ENCODE results near the gene ANP32B.
"Not testable (repeated sequence)": the region's sequence is repeated elsewhere in the genome, so short reads cannot be mapped to it uniquely, and the experiment has no call there.

Gene ANP32B

DNA sequence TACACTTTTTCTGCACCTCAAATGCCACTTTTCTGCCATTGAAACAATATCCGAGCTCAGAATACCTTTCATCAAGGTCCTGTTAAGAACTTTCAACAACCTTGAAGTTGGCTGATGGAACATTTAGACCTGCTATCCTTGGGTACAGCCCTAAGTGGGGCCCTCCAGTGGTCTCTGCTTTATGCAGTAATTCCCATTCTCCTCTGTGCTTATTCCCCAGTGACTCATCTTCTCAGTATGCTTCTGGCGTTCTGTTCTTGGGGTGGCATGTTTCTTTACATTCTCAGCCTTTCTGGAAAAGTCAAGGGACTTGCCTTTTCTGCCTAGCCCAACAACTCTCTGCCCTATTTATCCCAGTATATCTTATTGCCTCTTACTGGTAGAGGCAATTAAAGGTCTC, 7.1 kb downstream of the ANP32B start:
- Mint-ChIP-seq H3K27ac (peak overlapping the region; percentile 72), H3K36me3 (peaks cover 47% of the 10 kb centered on the region), H3K9me3 (no peaks in the 10 kb centered on the region), H3K4me3 (no peak overlapping the region), H3K27me3 (no peaks in the 10 kb centered on the region), H3K4me1 (peaks cover 93% of the 10 kb centered on the region)
- no peak for DNase-seq
- CTCF ChIA-PET, result interaction anchor here (1.5 kb wide), 1 partner anchor 32 kb away, joined by 5 read pairs; no protein-coding TSS in a partner anchor

DNA sequence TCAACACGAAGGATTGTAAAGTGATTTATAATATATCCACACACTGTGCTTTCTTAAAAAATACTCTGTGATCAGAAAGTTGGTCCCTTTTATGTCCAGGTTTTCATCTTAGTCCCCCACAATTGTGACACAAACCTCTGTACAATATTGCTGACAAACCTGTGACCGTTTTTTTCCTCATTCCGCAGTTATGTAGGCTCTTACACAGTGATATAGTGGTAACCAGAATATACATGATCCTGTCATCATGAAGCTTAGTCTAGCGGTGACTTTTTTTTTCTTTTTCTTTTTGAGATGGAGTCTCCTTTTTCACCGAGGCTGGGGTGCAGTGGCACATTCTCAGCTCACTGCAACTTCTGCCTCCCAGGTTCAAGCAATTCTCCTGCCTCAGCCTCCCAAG, 8.7 kb downstream of the ANP32B start:
- peaks cover 47% of the 10 kb centered on the region for H3K36me3 Mint-ChIP-seq
- H3K27me3 Mint-ChIP-seq, result no peaks in the 10 kb centered on the region
- CTCF ChIA-PET, result interaction anchor here (1.0 to 1.2 kb wide), 2 partner anchors 14 to 68 kb away, joined by 4 to 5 read pairs; no protein-coding TSS in a partner anchor
- H3K27ac Mint-ChIP-seq, result peak overlapping the region; percentile 84
- peaks cover 79% of the 10 kb centered on the region for H3K4me1 Mint-ChIP-seq
- no peak overlapping the region for H3K4me3 Mint-ChIP-seq
- H3K9me3 Mint-ChIP-seq, result no peaks in the 10 kb centered on the region
- DNase-seq, result no peak

DNA sequence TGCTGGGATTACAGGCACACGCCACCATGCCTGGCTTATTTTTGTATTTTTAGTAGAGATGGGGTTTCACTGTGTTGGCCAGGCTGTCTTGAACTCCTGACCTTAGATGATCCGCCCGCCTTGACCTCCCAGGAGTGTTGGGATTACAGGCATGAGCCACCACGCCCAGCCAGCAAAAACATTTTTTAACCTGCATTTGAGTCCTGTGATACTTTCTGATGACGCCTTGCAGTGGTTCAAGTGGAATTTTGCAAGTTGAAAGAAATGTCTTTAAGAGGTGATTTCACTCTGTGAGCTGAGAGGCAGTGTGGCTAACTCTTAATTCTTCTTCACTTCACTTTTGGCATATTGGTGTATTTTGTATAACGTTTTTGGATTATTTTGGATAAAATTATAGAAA, 9.1 kb downstream of the ANP32B start:
- no peak for DNase-seq
- H3K36me3 Mint-ChIP-seq, result peaks cover 51% of the 10 kb centered on the region
- H3K4me3 Mint-ChIP-seq, result no peak overlapping the region
- H3K27me3 Mint-ChIP-seq, result no peaks in the 10 kb centered on the region
- peaks cover 77% of the 10 kb centered on the region for H3K4me1 Mint-ChIP-seq
- H3K9me3 Mint-ChIP-seq, result no peaks in the 10 kb centered on the region
- H3K27ac Mint-ChIP-seq, result peak overlapping the region; percentile 84
- CTCF ChIA-PET, result interaction anchor here (1.2 kb wide), 1 partner anchor 68 kb away, joined by 5 read pairs; no protein-coding TSS in a partner anchor

DNA sequence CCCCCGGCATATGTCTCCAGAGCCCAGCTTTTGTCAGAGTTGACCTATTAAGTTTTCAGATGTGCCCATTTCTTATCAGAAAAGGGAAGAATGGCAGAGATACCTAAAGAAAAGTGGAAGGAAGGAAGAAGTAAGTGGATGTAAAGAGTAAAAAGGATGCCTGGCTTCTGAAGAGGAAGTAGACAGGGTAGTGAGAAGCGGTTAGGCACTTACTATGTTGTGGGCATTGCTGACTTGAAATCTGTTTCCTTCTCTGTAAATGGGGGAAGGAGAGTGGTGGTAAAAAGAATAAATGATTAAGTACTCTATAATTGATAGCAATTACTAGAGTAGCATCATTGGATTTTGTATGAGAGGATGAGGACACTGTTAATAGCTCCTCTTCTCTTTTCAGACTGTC, 9.9 kb downstream of the ANP32B start:
- H3K4me3 Mint-ChIP-seq, result peak overlapping the region; percentile 1
- CTCF ChIA-PET, result interaction anchor here (0.6 to 1.6 kb wide), 3 partner anchors 13 to 69 kb away, joined by 3 to 5 read pairs (median 4); no protein-coding TSS in a partner anchor
- H3K27ac Mint-ChIP-seq, result peak overlapping the region; percentile 84
- peaks cover 69% of the 10 kb centered on the region for H3K4me1 Mint-ChIP-seq
- no peak for DNase-seq
- peaks cover 52% of the 10 kb centered on the region for H3K36me3 Mint-ChIP-seq
- H3K27me3 Mint-ChIP-seq, result no peaks in the 10 kb centered on the region
- no peaks in the 10 kb centered on the region for H3K9me3 Mint-ChIP-seq

DNA sequence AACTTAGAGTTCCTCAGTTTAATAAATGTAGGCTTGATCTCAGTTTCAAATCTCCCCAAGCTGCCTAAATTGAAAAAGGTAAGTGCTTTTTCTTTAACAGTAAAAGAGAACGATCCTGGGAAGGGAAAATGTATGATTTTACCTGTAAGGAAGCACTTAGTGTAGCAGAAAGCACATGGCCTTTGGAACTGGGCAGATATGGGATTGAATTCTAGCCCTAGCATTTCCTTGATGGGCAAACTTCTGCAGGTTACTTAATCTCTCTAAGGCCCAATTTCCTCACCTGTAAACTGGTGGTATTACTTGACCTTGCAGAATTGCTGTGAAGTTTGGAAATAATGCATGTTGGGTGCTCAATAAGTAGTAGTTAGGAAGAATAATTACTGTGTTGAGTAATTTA, 11.6 kb downstream of the ANP32B start:
- H3K9me3 Mint-ChIP-seq, result no peaks in the 10 kb centered on the region
- peaks cover 61% of the 10 kb centered on the region for H3K36me3 Mint-ChIP-seq
- H3K27ac Mint-ChIP-seq, result peak overlapping the region; percentile 14
- H3K4me1 Mint-ChIP-seq, result peaks cover 60% of the 10 kb centered on the region
- no peak overlapping the region for H3K4me3 Mint-ChIP-seq
- no peak for DNase-seq
- CTCF ChIA-PET, result no interaction called here
- no peaks in the 10 kb centered on the region for H3K27me3 Mint-ChIP-seq

DNA sequence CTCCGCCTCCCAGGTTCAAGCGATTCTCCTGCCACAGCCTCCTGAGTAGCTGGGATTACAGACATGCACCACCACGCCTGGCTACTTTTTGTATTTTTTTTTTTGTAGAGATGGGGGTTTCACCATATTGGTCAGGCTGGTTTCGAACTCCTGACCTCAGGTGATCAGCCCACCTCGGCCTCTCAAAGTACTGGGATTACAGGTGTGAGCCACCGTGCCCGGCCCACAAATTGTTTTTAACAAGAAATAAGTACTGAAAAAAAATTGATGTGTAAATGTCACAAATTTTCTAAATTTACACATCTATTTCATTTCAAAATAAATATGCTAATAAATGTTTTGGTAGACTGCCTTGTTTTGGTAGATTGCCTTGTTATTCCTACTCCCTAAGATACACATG, 13.5 kb downstream of the ANP32B start:
- H3K27me3 Mint-ChIP-seq, DNase-seq, H3K4me3 Mint-ChIP-seq, H3K27ac Mint-ChIP-seq, H3K9me3 Mint-ChIP-seq: not testable (repeated sequence)
- H3K4me1 Mint-ChIP-seq, result peaks cover 42% of the 10 kb centered on the region
- H3K36me3 Mint-ChIP-seq, result peaks cover 65% of the 10 kb centered on the region
- CTCF ChIA-PET, result interaction anchor here (1.6 to 1.9 kb wide), 2 partner anchors 10 to 38 kb away, joined by 5 to 9 read pairs; no protein-coding TSS in a partner anchor

DNA sequence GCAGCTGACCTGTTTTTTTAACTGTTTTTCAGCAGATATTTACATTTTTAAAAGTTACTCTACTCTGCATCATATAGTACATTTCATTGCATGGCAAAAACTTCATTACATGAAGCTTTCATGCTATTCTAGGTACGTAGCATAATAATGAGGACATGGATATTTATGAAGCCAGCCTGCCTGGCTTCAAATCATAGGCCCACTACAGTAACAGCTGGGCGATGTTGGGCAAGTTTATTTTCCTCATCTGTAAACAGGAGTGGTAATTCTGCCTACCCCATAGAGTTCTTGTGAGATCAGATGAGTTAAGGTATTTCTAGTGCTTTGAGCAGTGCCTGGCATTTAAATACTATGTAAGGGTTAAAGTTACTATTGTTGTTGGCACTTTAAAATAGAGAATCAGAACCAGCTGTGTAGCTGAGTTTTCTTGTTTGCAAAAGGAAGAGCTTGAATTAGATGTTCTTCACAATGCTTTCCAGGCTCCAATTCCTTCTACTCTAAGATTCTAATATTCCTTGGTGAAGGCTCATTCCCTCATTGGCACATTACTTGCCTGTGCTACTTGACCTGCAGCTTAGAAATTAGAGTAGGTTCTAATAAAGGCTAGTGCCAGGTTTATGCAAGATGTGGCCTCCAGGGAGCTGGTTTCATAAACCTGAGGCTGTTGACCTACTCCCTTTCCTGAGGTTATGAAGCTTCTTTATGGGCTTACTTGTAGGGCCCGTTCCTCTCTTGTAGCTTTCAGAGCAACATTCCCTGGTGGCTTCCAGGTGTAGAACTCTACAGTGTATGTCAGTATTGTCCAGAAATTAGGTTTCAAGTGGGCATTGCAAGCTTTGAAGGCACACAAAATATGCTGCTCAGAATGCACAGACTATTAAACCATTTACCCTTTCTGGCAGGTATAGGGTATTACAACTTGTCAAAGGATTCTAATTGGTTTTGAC, 14.5 kb downstream of the ANP32B start:
- no peak overlapping the region for H3K4me3 Mint-ChIP-seq
- H3K36me3 Mint-ChIP-seq, result peaks cover 68% of the 10 kb centered on the region
- H3K27ac Mint-ChIP-seq, result no peak overlapping the region
- H3K9me3 Mint-ChIP-seq, result no peaks in the 10 kb centered on the region
- H3K27me3 Mint-ChIP-seq, result no peaks in the 10 kb centered on the region
- CTCF ChIA-PET, result interaction anchor here (0.8 to 1.9 kb wide), 4 partner anchors 9 to 73 kb away, joined by 3 to 9 read pairs (median 4); no protein-coding TSS in a partner anchor
- H3K4me1 Mint-ChIP-seq, result peaks cover 36% of the 10 kb centered on the region
- DNase-seq, result no peak

DNA sequence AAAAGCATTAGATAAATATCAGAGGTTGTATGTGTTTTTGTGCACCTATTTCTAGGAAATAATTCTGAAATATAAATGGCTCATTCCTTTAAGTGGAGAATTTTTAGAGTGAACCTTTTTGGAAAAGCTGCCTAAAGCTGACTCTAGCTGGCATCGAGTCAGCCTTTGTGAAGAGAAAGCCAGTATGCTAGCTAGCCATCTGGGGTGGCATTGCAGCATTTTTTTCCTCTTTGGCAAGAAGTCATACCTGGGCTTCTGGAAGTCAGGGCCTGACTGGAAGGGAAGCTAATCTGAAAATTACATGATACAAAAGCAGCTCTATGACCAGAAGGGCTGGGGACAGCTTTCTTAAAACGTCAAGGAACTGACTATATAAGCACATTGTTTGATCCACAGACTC, 19.7 kb downstream of the ANP32B start:
- peak overlapping the region; percentile 14 for H3K27ac Mint-ChIP-seq
- DNase-seq, result no peak
- H3K4me1 Mint-ChIP-seq, result peaks cover 16% of the 10 kb centered on the region
- CTCF ChIA-PET, result interaction anchor here (5.2 kb wide), 1 partner anchor 80 kb away, joined by 23 read pairs; the partner anchor contains the start of gene TRMO
- H3K27me3 Mint-ChIP-seq, result no peaks in the 10 kb centered on the region
- no peaks in the 10 kb centered on the region for H3K9me3 Mint-ChIP-seq
- peaks cover 71% of the 10 kb centered on the region for H3K36me3 Mint-ChIP-seq
- H3K4me3 Mint-ChIP-seq, result no peak overlapping the region

DNA sequence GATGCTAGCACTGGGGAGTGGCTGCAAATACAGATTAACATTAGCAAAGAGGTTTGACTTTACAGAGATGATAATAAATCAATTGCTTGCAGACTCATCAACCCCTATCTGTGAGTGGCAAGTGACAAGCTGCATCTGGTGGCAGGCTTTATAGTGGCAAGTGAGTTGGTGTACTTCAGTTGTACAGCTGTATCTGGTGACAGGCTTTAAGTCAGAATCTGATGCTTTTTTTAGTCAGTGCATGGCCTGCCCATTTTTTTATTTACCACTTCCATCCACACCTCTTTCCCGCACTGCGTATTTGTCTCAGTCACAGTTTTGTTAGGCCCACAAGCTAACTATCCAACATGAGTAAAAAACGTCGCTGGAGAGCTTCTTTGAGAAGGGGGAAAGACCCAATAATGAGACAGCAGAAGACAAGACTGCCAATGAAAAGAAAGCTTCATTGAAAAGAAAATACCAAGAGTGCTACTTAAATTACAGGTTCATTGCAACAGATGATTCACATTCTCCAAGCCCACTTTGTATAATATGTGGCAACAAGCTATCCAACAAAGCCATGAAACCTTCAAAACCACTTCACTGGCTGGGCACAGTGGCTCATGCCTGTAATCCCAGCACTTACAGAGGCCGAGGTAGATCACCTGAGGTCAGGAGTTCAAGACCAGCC, 23.1 kb downstream of the ANP32B start:
- no peaks in the 10 kb centered on the region for H3K27me3 Mint-ChIP-seq
- no peak for DNase-seq
- H3K4me3 Mint-ChIP-seq, result no peak overlapping the region
- peaks cover 21% of the 10 kb centered on the region for H3K4me1 Mint-ChIP-seq
- H3K9me3 Mint-ChIP-seq, result no peaks in the 10 kb centered on the region
- H3K27ac Mint-ChIP-seq, result no peak overlapping the region
- H3K36me3 Mint-ChIP-seq, result peaks cover 75% of the 10 kb centered on the region
- CTCF ChIA-PET, result interaction anchor here (1.0 to 5.2 kb wide), 4 partner anchors 9 to 83 kb away, joined by 4 to 23 read pairs (median 4); partner anchors contain the start of gene TRMO

DNA sequence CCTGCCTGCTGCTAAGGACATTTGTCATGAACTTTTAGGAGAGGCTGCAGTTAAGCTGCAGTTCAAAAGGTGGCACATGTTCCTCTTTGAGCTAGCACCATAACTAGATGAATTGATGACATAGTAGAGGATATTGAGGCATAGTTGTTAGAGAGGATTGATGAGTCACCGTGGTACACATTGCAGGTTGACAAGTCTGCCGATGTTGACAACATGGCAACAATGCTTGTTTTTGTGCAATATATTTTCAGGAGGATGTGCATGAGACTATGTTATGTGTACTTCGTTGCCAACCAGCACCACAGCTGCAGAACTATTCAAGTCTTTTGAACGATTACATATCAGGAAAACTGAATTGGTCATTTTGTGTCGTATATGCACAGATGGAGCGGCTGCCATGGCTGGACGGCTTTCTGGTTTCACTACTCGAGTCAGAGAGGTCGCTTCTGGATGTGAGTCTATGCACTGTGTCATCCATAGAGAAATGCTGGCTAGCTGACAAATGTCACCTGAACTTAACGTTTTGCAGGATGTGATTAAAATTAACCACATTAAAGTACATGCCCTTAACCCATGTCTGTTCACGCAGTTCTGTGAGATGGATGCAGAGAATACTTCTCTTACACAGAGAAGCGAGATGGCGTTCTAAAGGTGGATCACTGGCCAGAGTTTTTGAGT, 24.2 kb downstream of the ANP32B start:
- no peaks in the 10 kb centered on the region for H3K27me3 Mint-ChIP-seq
- no peak overlapping the region for H3K4me3 Mint-ChIP-seq
- CTCF ChIA-PET, result interaction anchor here (1.0 to 5.2 kb wide), 2 partner anchors 29 to 84 kb away, joined by 3 to 23 read pairs; partner anchors contain the start of gene TRMO
- DNase-seq, result no peak
- peaks cover 17% of the 10 kb centered on the region for H3K4me1 Mint-ChIP-seq
- H3K9me3 Mint-ChIP-seq, result no peaks in the 10 kb centered on the region
- peaks cover 75% of the 10 kb centered on the region for H3K36me3 Mint-ChIP-seq
- peak overlapping the region; percentile 40 for H3K27ac Mint-ChIP-seq

DNA sequence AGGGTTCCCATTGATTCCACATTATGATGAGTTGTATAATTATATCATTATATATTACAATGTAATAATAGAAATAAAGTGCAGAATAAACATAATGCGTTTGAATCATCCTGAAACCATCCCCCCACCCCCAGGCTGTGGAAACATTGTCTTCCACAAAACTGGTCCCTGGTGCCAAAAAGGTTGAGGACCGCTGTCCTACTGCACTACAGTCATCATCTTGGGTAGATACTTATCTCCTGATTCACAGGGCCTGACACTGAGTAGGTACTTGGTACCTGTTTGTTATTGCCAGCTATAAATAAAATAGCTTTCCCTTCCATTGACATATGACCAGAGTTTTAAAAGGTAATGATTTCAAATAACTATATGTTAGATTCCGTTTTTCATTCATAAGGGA, 25.6 kb downstream of the ANP32B start:
- DNase-seq, result no peak
- Mint-ChIP-seq H3K4me1 (peaks cover 16% of the 10 kb centered on the region), H3K4me3 (no peak overlapping the region), H3K9me3 (no peaks in the 10 kb centered on the region), H3K27me3 (no peaks in the 10 kb centered on the region), H3K27ac (peak overlapping the region; percentile 81), H3K36me3 (peaks cover 77% of the 10 kb centered on the region)
- CTCF ChIA-PET, result interaction anchor here (0.6 to 1.4 kb wide), 3 partner anchors 15 to 86 kb away, joined by 3 read pairs; no protein-coding TSS in a partner anchor

DNA sequence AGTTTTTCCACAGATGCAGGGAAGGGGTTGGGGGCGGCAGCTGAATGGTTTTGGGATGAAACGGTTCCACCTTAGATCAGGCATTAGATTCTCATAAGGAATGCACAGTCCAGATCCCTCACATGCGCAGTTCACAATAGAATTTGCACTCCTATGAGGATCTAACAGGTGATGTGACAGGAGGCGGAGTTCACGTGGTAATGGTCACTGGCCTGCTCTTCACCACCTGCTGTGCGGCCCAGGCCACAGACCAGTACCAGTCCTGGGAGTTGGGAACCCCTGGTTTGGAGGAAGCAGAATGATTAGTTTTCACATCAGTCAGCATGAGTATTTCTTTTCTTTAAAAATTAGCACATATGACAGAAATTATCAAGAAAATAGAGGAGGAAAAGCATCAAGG, 26.3 kb downstream of the ANP32B start:
- peak overlapping the region; percentile 76 for H3K27ac Mint-ChIP-seq
- no peaks in the 10 kb centered on the region for H3K27me3 Mint-ChIP-seq
- CTCF ChIA-PET, result interaction anchor here (0.6 to 1.4 kb wide), 2 partner anchors 32 to 86 kb away, joined by 3 read pairs; no protein-coding TSS in a partner anchor
- H3K9me3 Mint-ChIP-seq, result no peaks in the 10 kb centered on the region
- H3K4me1 Mint-ChIP-seq, result peaks cover 13% of the 10 kb centered on the region
- peaks cover 71% of the 10 kb centered on the region for H3K36me3 Mint-ChIP-seq
- DNase-seq, result no peak
- no peak overlapping the region for H3K4me3 Mint-ChIP-seq

DNA sequence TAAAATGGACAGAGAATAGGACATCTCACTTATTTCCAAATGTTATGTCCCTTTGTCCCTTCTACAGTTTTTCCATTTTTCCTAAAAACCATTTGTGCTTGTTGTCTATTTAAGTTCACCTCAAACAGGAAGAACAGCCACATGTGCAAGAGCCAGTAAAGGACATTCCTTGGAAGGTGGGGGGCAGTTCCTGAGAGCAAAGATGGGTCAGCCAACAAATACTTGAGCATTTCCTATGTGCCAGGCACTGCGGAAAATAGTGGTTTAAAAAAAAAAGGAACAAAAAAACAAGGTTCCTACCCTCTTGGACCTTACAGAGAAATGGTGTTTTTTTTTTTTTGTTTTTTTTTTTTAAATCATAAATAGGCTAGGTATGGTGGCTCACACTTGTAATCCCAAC, 26.8 kb downstream of the ANP32B start:
- H3K36me3 Mint-ChIP-seq, result peaks cover 72% of the 10 kb centered on the region
- DNase-seq, result no peak
- H3K9me3 Mint-ChIP-seq, result no peaks in the 10 kb centered on the region
- CTCF ChIA-PET, result no interaction called here
- H3K4me1 Mint-ChIP-seq, result peaks cover 13% of the 10 kb centered on the region
- peak overlapping the region; percentile 76 for H3K27ac Mint-ChIP-seq
- no peak overlapping the region for H3K4me3 Mint-ChIP-seq
- H3K27me3 Mint-ChIP-seq, result no peaks in the 10 kb centered on the region

DNA sequence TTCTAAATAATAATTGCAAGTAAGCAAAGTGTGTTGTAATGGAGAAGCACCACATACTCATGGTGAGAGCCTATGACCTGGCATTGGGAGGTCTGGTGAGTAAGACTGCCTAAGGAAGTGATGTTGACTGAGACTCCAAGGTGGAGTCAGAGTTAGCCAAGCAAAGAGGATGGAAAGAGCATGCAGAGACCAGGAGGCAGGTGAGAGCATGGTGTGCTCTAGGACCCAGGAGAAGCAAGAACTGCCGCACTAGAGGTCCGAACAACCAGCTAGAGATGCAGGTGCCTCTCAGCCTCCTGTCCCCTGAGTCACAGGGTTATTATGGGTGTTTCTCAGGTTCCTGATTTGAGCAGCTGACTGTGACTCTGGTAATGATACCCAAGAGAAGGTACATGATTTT, 27.3 kb downstream of the ANP32B start:
- H3K27me3 Mint-ChIP-seq, result no peaks in the 10 kb centered on the region
- H3K36me3 Mint-ChIP-seq, result peaks cover 73% of the 10 kb centered on the region
- CTCF ChIA-PET, result no interaction called here
- H3K9me3 Mint-ChIP-seq, result no peaks in the 10 kb centered on the region
- H3K27ac Mint-ChIP-seq, result no peak overlapping the region
- DNase-seq, result no peak
- H3K4me3 Mint-ChIP-seq, result no peak overlapping the region
- peaks cover 13% of the 10 kb centered on the region for H3K4me1 Mint-ChIP-seq

All from activated naive CD4-positive, alpha-beta T cell treated with anti-CD3 and anti-CD28 coated beads, Interleukin-2, amount 10 ng/mL, durations not matched to agents 7 days and 5 days (primary cell).